Right hindlimb (tissue), 1 donor: ENCODE results near the gene ODAD2.
"Not testable (repeated sequence)": the region's sequence is repeated elsewhere in the genome, so short reads cannot be mapped to it uniquely, and the experiment has no call there.

ENCODE experiments used
- DNase-seq: peaks from one replicate; pipeline ENCODE4 v3.0.0-alpha.2; 2018

ODAD2 gene

GRCh38 chr10:27958383-27958782 lies 40.5 kb downstream of the ODAD2 start:
- DNase-seq, result not testable (repeated sequence)

- no peak for DNase-seq
Measured at GRCh38 chr10:27950242-27950564, 48.7 kb downstream of the ODAD2 start.

GRCh38 chr10:27949528-27950241 lies 49.2 kb downstream of the ODAD2 start:
- peak; percentile 45 for DNase-seq

- no peak for DNase-seq
Measured at GRCh38 chr10:27948186-27948585, 50.7 kb downstream of the ODAD2 start.

- peak; percentile 31 for DNase-seq
Measured at GRCh38 chr10:27947540-27947939, 51.3 kb downstream of the ODAD2 start.

- DNase-seq, result no peak
Measured at GRCh38 chr10:27944005-27944404, 54.9 kb downstream of the ODAD2 start.

GRCh38 chr10:27914888-27915287 lies 84.0 kb downstream of the ODAD2 start:
- no peak for DNase-seq

GRCh38 chr10:27912231-27912630 lies 86.6 kb downstream of the ODAD2 start:
- no peak for DNase-seq

- no peak for DNase-seq
Measured at GRCh38 chr10:27911539-27911938, 87.3 kb downstream of the ODAD2 start.

GRCh38 chr10:27911011-27911410 lies 87.9 kb downstream of the ODAD2 start:
- DNase-seq, result no peak

GRCh38 chr10:27908231-27908630 lies 90.6 kb downstream of the ODAD2 start:
- no peak for DNase-seq

- DNase-seq, result not testable (repeated sequence)
Measured at GRCh38 chr10:27899485-27899884, 99.4 kb downstream of the ODAD2 start.

- no peak for DNase-seq
Measured at GRCh38 chr10:27899058-27899457, 99.8 kb downstream of the ODAD2 start.

GRCh38 chr10:27893358-27893954 lies 105.4 kb downstream of the ODAD2 start:
- DNase-seq, result no peak

GRCh38 chr10:27890971-27891370 lies 107.9 kb downstream of the ODAD2 start:
- no peak for DNase-seq

GRCh38 chr10:27889518-27889917 lies 109.4 kb downstream of the ODAD2 start:
- no peak for DNase-seq

GRCh38 chr10:27884185-27884641 lies 114.7 kb downstream of the ODAD2 start:
- no peak for DNase-seq

- DNase-seq, result no peak
Measured at GRCh38 chr10:27878281-27878680, 120.6 kb downstream of the ODAD2 start.

GRCh38 chr10:27865221-27865635 lies 133.7 kb downstream of the ODAD2 start:
- no peak for DNase-seq

GRCh38 chr10:27861781-27862180 lies 137.1 kb downstream of the ODAD2 start:
- no peak for DNase-seq

- DNase-seq, result no peak
Measured at GRCh38 chr10:27857616-27858015, 141.3 kb downstream of the ODAD2 start.

GRCh38 chr10:27844223-27844622 lies 154.7 kb downstream of the ODAD2 start:
- no peak for DNase-seq

GRCh38 chr10:27838901-27839300 lies 160.0 kb downstream of the ODAD2 start:
- DNase-seq, result no peak

GRCh38 chr10:27838361-27838760 lies 160.5 kb downstream of the ODAD2 start:
- peak; percentile 45 for DNase-seq

GRCh38 chr10:27834476-27834875 lies 164.4 kb downstream of the ODAD2 start:
- DNase-seq, result no peak
